K562 (cell line): ENCODE measurements around the gene AGAP3. TPM values are rescaled to one million over a fixed set of nuclear protein-coding genes. Genes with fewer than 3 reads are reported as not detected.

ENCODE experiments used
- ARID2 ChIP-seq: fragments of 450-650 bp; IDR thresholded peaks from 2 replicates; pipeline ENCODE4 v1.6.1; 2017; ENCODE audit warnings: antibody characterized with exemption, mild to moderate bottlenecking
- C11orf30 ChIP-seq: fragments of 450-650 bp; IDR thresholded peaks from 2 replicates; pipeline ENCODE4 v1.6.1; 2016; ENCODE audit warnings: low read depth, mild to moderate bottlenecking
- DPF2 ChIP-seq: fragments of 450-650 bp; IDR thresholded peaks from 2 replicates; pipeline ENCODE4 v1.6.1; 2016
- ETV5 ChIP-seq: sonication (generic); formaldehyde crosslinking; IDR thresholded peaks from 2 replicates; pipeline ENCODE4 v1.4.0; 2020; ENCODE audit warnings: low read depth, mild to moderate bottlenecking, missing genetic modification reagents
- HDAC8 ChIP-seq: fragments of 450-650 bp; IDR thresholded peaks from 2 replicates; pipeline ENCODE4 v1.6.1; 2016; ENCODE audit warnings: mild to moderate bottlenecking, missing genetic modification characterization, moderate library complexity, missing compliant biosample characterization
- HLTF ChIP-seq: fragments of 450-650 bp; IDR thresholded peaks from 2 replicates; pipeline ENCODE4 v1.6.1; 2016
- KAT7 ChIP-seq: sonication (generic); formaldehyde crosslinking; IDR thresholded peaks from 2 replicates; pipeline ENCODE4 v1.8.0; 2022; ENCODE audit warnings: missing genetic modification reagents, mild to moderate bottlenecking, borderline replicate concordance
- MAX ChIP-seq: sonication (generic); formaldehyde crosslinking; IDR thresholded peaks from 2 replicates; pipeline ENCODE4 v1.9.0; 2022; ENCODE audit warnings: mild to moderate bottlenecking, missing genetic modification reagents
- NONO ChIP-seq, 2 experiments: fragments of 200-400 bp in 1 of 2; fragments of 450-650 bp in 1 of 2; formaldehyde crosslinking in 1 of 2; IDR thresholded peaks; 2 replicates each; pipeline ENCODE4 v1.6.1; 2017; ENCODE audit warnings: low read depth in 2 of 2, mild to moderate bottlenecking in 2 of 2, moderate library complexity in 2 of 2, low read length in 1 of 2
- PHB ChIP-seq: fragments of 250-450 bp; sonication (Bioruptor Pico); IDR thresholded peaks from 2 replicates; pipeline ENCODE4 v1.5.0; 2021
- PTRF ChIP-seq: fragments of 450-650 bp; IDR thresholded peaks from 2 replicates; pipeline ENCODE4 v1.6.1; 2016; ENCODE audit warnings: mild to moderate bottlenecking, missing genetic modification characterization, missing compliant biosample characterization
- SAFB2 ChIP-seq: fragments of 200-400 bp; formaldehyde crosslinking; IDR thresholded peaks from 2 replicates; pipeline ENCODE4 v1.6.1; 2018; ENCODE audit warnings: borderline replicate concordance, low read length, low read depth, moderate library complexity; ENCODE audit not compliant: severe bottlenecking
- SMARCB1 ChIP-seq: IDR thresholded peaks from 2 replicates; pipeline ENCODE4 v1.6.1; 2011; ENCODE audit warnings: improper control_type of control experiment, low read depth; ENCODE audit not compliant: insufficient read length
- SMC3 ChIP-seq: conservative IDR thresholded peaks from 2 replicates; pipeline ENCODE4 v1.6.1; 2011; ENCODE audit warnings: low read depth, low read length, improper control_type of control experiment; ENCODE audit not compliant: insufficient read depth
- TAF1 ChIP-seq: IDR thresholded peaks from 2 replicates; pipeline ENCODE4 v1.6.1; 2011; ENCODE audit warnings: mild to moderate bottlenecking, low read length, moderate library complexity; ENCODE audit not compliant: insufficient read depth, control insufficient read depth, severe bottlenecking; ENCODE audit errors: extremely low read depth
- TEAD1 ChIP-seq, 2 experiments: fragments of 450-650 bp in 1 of 2; sonication (generic) in 1 of 2; formaldehyde crosslinking; IDR thresholded peaks; 2 replicates each; pipeline versions ENCODE4 v1.4.0 to v1.8.0; 2020 to 2022; ENCODE audit warnings: mild to moderate bottlenecking in 2 of 2, missing genetic modification reagents in 1 of 2
- TRIM24 ChIP-seq, 2 experiments: fragments of 450-650 bp; IDR thresholded peaks; 2 replicates each; pipeline ENCODE4 v1.6.1; 2016
- ZBTB7A ChIP-seq: IDR thresholded peaks from 2 replicates; pipeline ENCODE4 v1.6.1; 2011; ENCODE audit warnings: low read depth, mild to moderate bottlenecking, low read length, moderate library complexity, borderline replicate concordance; ENCODE audit not compliant: control insufficient read depth
- ZC3H4 ChIP-seq: sonication (generic); formaldehyde crosslinking; IDR thresholded peaks from 2 replicates; pipeline ENCODE4 v1.9.0; 2021; ENCODE audit warnings: missing genetic modification reagents, borderline replicate concordance
- ZKSCAN3 ChIP-seq: fragments of 250-450 bp; sonication (Bioruptor Pico); IDR thresholded peaks from 2 replicates; pipeline ENCODE4 v1.4.0; 2020
- ZMIZ1 ChIP-seq, 2 experiments: fragments of 150-350 bp in 1 of 2; IDR thresholded peaks; 2 replicates each; pipeline ENCODE4 v1.6.1; 2012 to 2016; ENCODE audit warnings: low read depth in 2 of 2, low read length in 2 of 2, mild to moderate bottlenecking in 1 of 2, moderate library complexity in 1 of 2
- ZNF277 ChIP-seq: fragments of 250-450 bp; sonication (Bioruptor Pico); IDR thresholded peaks from 2 replicates; pipeline ENCODE4 v1.8.0; 2022; ENCODE audit warnings: inconsistent platforms, mild to moderate bottlenecking, moderate library complexity, borderline replicate concordance
- polyA plus RNA-seq, 8 experiments: library from polyadenylated mRNA; depleted of rRNA in 4 of 8; stranded (reverse) in 5 of 8; unstranded in 3 of 8; fragments of >200 nt; fragmentation: Nextera tagmentation in 2 of 8; fragmentation: Illumina TruSeq in 1 of 8; extraction: Ambion mirVana in 2 of 8; extraction: Trizol in 1 of 8; gene quantifications; 2 replicates each; pipeline versions ENCODE4 v1.2.1 to v1.2.3, GENCODE V29; 2011 to 2014; ENCODE audit warnings: inconsistent platforms in 1 of 8, missing spikeins in 1 of 8
- total RNA-seq, 7 experiments: library from RNA; depleted of rRNA in 6 of 7; stranded (reverse); fragments of >200 nt in 6 of 7; fragmentation: Illumina TruSeq in 2 of 7; extraction: Trizol in 2 of 7; gene quantifications; 2 replicates each; pipeline versions ENCODE4 v1.2.1 to v1.2.3, GENCODE V29; 2011 to 2021; ENCODE audit warnings: low replicate concordance in 1 of 7

Gene AGAP3
- total and polyA plus RNA-seq, 9 of the 15 experiments (the other 6 are each of a cell fraction or from before 2014, with no cell fraction given), result 3.4 to 208 (median 62.2) TPM

- no peak for TF ChIP-seq ZC3H4 (CRISPR knock-in tag)
- TF ChIP-seq HLTF, result 0 out of 2 replicates have a peak, but pooled peaks have one; percentile 10
- peak; percentile 39 for TF ChIP-seq SMARCB1
- TF ChIP-seq ZKSCAN3 (CRISPR knock-in tag), result no peak
- TF ChIP-seq ZBTB7A, result no peak
- TF ChIP-seq DPF2, result 0 out of 2 replicates have a peak, but pooled peaks have one; percentile 34
- 0 out of 2 replicates have a peak, but pooled peaks have one; percentile 38 for TF ChIP-seq MAX (CRISPR knock-in tag)
- TF ChIP-seq KAT7, result 0 out of 2 replicates have a peak, but pooled peaks have one; percentile 8
- no peak for TF ChIP-seq ETV5
- no peak for TF ChIP-seq SMC3
- TF ChIP-seq ZMIZ1 (IDR thresholded peaks at IDR 0.05; ENCODE audit: low read depth in 2 of 2, low read length in 2 of 2), result no peak
- TF ChIP-seq TAF1, result peak; percentile 30
- no peak for TF ChIP-seq NONO (IDR thresholded peaks at IDR 0.05; ENCODE audit: low read depth in 2 of 2, low read length in 1 of 2)
- 0 out of 2 replicates have a peak, but pooled peaks have one; percentile 18 for TF ChIP-seq PHB (CRISPR knock-in tag)
- 0 out of 4 replicates have a peak, but pooled peaks of 1 of the 2 experiments have one; percentile 6 for TF ChIP-seq TRIM24 (IDR thresholded peaks at IDR 0.05)
- no peak for TF ChIP-seq HDAC8 (tag)
- TF ChIP-seq C11orf30, result no peak
- TF ChIP-seq ZNF277, result no peak
- TF ChIP-seq SAFB2, result no peak
- TF ChIP-seq TEAD1 (CRISPR knock-in tag; IDR thresholded peaks at IDR 0.05), result peak in 1 of 2 experiments; percentile 43; a peak in 2 of 4 replicates
- 0 out of 2 replicates have a peak, but pooled peaks have one; percentile 3 for TF ChIP-seq ARID2
- TF ChIP-seq PTRF (tag), result no peak
Observed at GRCh38 chr7:151060113-151060415, 26.2 kb upstream of the AGAP3 start (continued).
